Measurements from ENCODE around the gene FAM240B.

Gene FAM240B

DNA sequence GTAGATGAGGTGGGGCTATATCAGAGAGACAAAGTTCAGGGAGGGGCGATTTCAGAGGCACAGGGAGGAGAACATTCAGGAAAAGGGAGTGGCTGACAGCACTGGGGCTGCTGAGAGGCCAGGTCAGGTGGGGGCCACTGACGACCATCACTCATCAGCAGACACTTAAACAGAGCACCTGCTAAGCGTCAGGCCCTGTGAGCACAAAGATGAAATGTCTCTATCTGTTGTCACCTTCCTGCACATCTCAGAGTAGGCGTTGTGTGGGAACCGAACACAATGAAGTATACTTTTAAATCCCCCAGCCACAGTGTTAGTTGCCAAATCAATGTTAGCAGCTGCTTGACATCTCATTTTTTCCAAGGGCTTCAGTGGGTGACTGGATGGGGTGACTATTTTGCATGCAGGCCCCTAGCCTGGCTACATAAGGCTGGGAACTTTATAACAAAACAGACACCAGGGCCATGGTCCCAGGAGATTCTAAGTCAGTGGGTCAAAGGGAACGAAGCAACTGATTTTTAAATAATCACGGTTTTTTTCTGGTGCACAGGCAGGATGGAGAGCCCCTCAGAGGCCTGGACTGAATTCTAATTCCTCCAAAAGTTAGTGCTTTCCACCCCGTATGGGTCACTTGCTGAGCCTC lies 68.4 kb downstream of the FAM240B start:
- no peaks in the 10 kb centered on the region for H3K79me2 ChIP-seq
- no peak overlapping the region for H3K4me3 ChIP-seq (ENCODE audit: low read depth, low read length)
- H3K9ac ChIP-seq = no peak overlapping the region
- H3K27me3 ChIP-seq (ENCODE audit: control insufficient read depth, insufficient read depth, low read length) = no peaks in the 10 kb centered on the region
- TF ChIP-seq CTCF (IDR thresholded peaks at IDR 0.05) = no peak
- H3K4me2 ChIP-seq (ENCODE audit: low read length) = no peak overlapping the region
- H3K27ac ChIP-seq = no peak overlapping the region
- no peaks in the 10 kb centered on the region for H3K4me1 ChIP-seq
- no peak overlapping the region for H2AFZ ChIP-seq
- no peaks in the 10 kb centered on the region for H3K9me3 ChIP-seq (ENCODE audit: control insufficient read depth, low read length)
- H3K36me3 ChIP-seq (ENCODE audit: control insufficient read depth, insufficient read depth, low read length) = no peaks in the 10 kb centered on the region

- H3K9ac ChIP-seq = no peak overlapping the region
- no peak overlapping the region for H2AFZ ChIP-seq
- no peaks in the 10 kb centered on the region for H3K79me2 ChIP-seq
- TF ChIP-seq CTCF (IDR thresholded peaks at IDR 0.05) = no peak
- no peaks in the 10 kb centered on the region for H3K9me3 ChIP-seq (ENCODE audit: control insufficient read depth, low read length)
- no peak overlapping the region for H3K27ac ChIP-seq
- no peaks in the 10 kb centered on the region for H3K27me3 ChIP-seq (ENCODE audit: control insufficient read depth, insufficient read depth, low read length)
- no peaks in the 10 kb centered on the region for H3K4me1 ChIP-seq
- no peak overlapping the region for H3K4me2 ChIP-seq (ENCODE audit: low read length)
- H3K36me3 ChIP-seq (ENCODE audit: control insufficient read depth, insufficient read depth, low read length) = no peaks in the 10 kb centered on the region
- no peak overlapping the region for H3K4me3 ChIP-seq (ENCODE audit: low read depth, low read length)
Observed at GRCh38 chr9:38650564-38650963, 69.4 kb downstream of the FAM240B start.

- Histone ChIP-seq H3K9me3 (ENCODE audit: control insufficient read depth, low read length) (no peaks in the 10 kb centered on the region), H3K79me2 (no peaks in the 10 kb centered on the region), H3K4me1 (no peaks in the 10 kb centered on the region), H3K27me3 (ENCODE audit: control insufficient read depth, insufficient read depth, low read length) (no peaks in the 10 kb centered on the region), H3K36me3 (ENCODE audit: control insufficient read depth, insufficient read depth, low read length) (no peaks in the 10 kb centered on the region), H3K4me2 (ENCODE audit: low read length) (no peak overlapping the region), H3K4me3 (ENCODE audit: low read depth, low read length) (no peak overlapping the region), H3K27ac (no peak overlapping the region), H2AFZ (peak overlapping the region; percentile 22), H3K9ac (no peak overlapping the region)
- TF ChIP-seq CTCF (IDR thresholded peaks at IDR 0.05) = no peak
Observed at GRCh38 chr9:38649731-38650363, 70.1 kb downstream of the FAM240B start.

- H2AFZ ChIP-seq = no peak overlapping the region
- no peak overlapping the region for H3K4me2 ChIP-seq (ENCODE audit: low read length)
- H3K27ac ChIP-seq = no peak overlapping the region
- H3K9me3 ChIP-seq (ENCODE audit: control insufficient read depth, low read length) = no peaks in the 10 kb centered on the region
- no peaks in the 10 kb centered on the region for H3K79me2 ChIP-seq
- H3K27me3 ChIP-seq (ENCODE audit: control insufficient read depth, insufficient read depth, low read length) = no peaks in the 10 kb centered on the region
- no peak for TF ChIP-seq CTCF (IDR thresholded peaks at IDR 0.05)
- H3K36me3 ChIP-seq (ENCODE audit: control insufficient read depth, insufficient read depth, low read length) = no peaks in the 10 kb centered on the region
- H3K4me1 ChIP-seq = no peaks in the 10 kb centered on the region
- H3K9ac ChIP-seq = no peak overlapping the region
- no peak overlapping the region for H3K4me3 ChIP-seq (ENCODE audit: low read depth, low read length)
Observed at GRCh38 chr9:38644601-38645000, 75.3 kb downstream of the FAM240B start.
